Activated CD4-positive, CD25-positive, alpha-beta regulatory T cell treated with anti-CD3 and anti-CD28 coated beads, Interleukin-2, amount 50 U/mL, for 16 hours (primary cell): ENCODE results near the gene GBF1.

Source experiments
- DNase-seq: peaks from one replicate; pipeline ENCODE4 v3.0.0-alpha.2; 2020; ENCODE audit warnings: low read depth, low spot score

Gene GBF1

GRCh38 chr10:102421757-102422512 lies 176.6 kb downstream of the GBF1 start:
- DNase-seq = no peak

- no peak for DNase-seq
Observed at GRCh38 chr10:102422545-102423129, 177.3 kb downstream of the GBF1 start.

- no peak for DNase-seq
Observed at GRCh38 chr10:102423372-102423968, 178.1 kb downstream of the GBF1 start.

GRCh38 chr10:102424145-102424544 lies 178.8 kb downstream of the GBF1 start:
- no peak for DNase-seq

GRCh38 chr10:102424916-102425315 lies 179.6 kb downstream of the GBF1 start:
- no peak for DNase-seq

- DNase-seq = no peak
Observed at GRCh38 chr10:102425444-102425843, 180.1 kb downstream of the GBF1 start.

GRCh38 chr10:102426803-102427287 lies 181.5 kb downstream of the GBF1 start:
- DNase-seq = no peak

GRCh38 chr10:102429468-102429867 lies 184.1 kb downstream of the GBF1 start:
- DNase-seq = no peak

- no peak for DNase-seq
Observed at GRCh38 chr10:102431452-102432124, 186.3 kb downstream of the GBF1 start.
